Measurements from ENCODE around the gene RAB31. TPM values are rescaled to one million over a fixed set of nuclear protein-coding genes. Genes with fewer than 3 reads are reported as not detected.

RAB31 gene
- total RNA-seq, 3 donors from 2014 or later: 12.8 to 58.5 (median 27.4) TPM

DNA sequence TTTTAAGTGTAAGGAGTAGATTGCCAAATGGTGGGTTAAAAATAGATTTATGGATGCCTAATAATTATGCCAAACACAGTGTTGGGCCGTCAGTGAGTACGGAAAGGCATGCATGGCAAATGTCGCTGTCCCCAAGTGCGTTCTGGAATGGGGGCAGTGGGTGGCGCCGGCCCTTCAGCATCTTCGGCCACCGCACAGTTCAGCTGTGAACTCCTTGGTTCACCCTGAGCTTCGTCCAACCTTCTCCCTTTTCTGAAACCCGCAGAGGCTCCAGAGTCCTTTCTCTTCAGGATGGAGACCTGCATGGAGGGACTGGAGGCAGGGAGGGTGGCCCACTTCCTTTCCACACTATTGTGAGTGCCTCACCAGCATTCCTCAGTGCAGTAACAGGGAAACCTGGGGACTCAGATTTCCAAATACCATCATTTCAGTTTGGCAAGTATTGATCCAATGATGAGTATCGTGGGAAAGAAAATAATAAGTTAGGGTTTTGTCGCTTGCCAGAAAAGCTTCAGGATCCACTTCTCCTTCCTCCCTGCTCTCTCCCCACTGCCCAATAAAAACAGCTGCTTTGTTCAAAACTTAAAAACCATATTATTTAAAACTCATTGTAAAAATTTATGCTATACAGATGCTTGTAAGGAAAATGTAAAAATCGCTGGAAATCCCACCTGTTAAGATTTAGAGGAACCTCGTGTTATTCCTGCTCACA lies 103.0 kb downstream of the RAB31 start:
- ATAC-seq (no peak), DNase-seq (no peak)
- Histone ChIP-seq H3K9me3 (no peaks in the 10 kb centered on the region), H3K4me3 (no peak overlapping the region), H3K36me3 (ENCODE audit: low read depth) (no peaks in the 10 kb centered on the region), H3K4me1 (ENCODE audit: low read depth) (no peaks in the 10 kb centered on the region)
- TF ChIP-seq, protein P1, sequence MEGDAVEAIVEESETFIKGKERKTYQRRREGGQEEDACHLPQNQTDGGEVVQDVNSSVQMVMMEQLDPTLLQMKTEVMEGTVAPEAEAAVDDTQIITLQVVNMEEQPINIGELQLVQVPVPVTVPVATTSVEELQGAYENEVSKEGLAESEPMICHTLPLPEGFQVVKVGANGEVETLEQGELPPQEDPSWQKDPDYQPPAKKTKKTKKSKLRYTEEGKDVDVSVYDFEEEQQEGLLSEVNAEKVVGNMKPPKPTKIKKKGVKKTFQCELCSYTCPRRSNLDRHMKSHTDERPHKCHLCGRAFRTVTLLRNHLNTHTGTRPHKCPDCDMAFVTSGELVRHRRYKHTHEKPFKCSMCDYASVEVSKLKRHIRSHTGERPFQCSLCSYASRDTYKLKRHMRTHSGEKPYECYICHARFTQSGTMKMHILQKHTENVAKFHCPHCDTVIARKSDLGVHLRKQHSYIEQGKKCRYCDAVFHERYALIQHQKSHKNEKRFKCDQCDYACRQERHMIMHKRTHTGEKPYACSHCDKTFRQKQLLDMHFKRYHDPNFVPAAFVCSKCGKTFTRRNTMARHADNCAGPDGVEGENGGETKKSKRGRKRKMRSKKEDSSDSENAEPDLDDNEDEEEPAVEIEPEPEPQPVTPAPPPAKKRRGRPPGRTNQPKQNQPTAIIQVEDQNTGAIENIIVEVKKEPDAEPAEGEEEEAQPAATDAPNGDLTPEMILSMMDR (IDR thresholded peaks at IDR 0.05): no peak
- intact Hi-C loops (cut with DNase I, micrococcal nuclease): no loop called here

DNA sequence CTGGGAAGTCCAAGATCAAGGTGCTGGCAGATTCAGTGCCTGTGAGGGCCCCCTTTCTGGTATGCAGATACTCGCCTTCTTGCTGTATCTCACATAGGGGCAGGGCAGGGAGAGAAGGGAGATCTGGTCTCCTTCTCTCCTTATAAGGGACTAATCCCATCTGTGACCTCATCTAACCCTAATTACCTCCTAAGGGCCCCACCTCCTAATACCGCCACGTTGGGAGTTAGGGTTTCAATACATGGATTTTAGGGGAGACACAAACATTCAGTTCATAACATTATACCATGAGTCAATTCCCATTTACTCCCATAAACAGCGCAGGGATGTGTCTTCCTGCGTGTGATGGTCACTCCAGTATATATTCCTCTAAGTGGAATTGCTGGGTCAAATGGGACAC lies 103.9 kb downstream of the RAB31 start:
- intact Hi-C loops (cut with DNase I, micrococcal nuclease): no loop called here

DNA sequence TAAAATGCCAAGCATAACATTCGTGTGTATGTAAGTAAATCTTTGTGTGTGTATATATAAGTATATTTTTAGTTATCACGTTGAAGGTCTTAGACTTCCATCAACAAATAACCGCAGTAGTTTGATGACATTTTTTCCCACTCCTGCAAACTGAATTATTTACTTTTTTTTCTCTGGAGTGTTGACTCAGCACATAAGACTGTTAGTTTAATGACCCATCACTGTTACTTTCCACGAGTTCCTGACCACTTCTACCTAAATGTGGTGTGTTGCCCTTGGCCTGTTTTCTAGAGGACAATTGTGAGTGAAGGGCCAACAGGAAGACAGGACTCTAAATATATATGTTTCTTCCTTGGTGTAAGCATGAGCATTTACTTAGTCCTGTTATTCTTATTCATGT lies 106.3 kb downstream of the RAB31 start:
- intact Hi-C loops (cut with DNase I, micrococcal nuclease): no loop called here
- Histone ChIP-seq H3K36me3 (ENCODE audit: low read depth) (no peaks in the 10 kb centered on the region), H3K4me3 (no peak overlapping the region), H3K9me3 (no peaks in the 10 kb centered on the region), H3K4me1 (ENCODE audit: low read depth) (no peaks in the 10 kb centered on the region)
- DNase-seq: no peak
- TF ChIP-seq, protein P1 (IDR thresholded peaks at IDR 0.05): no peak
- ATAC-seq: no peak

More for the DNA sequence above, 103.9 kb downstream of the RAB31 start:
- H3K4me1 ChIP-seq (ENCODE audit: low read depth): no peaks in the 10 kb centered on the region
- no peak for ATAC-seq
- TF ChIP-seq, protein P1 (IDR thresholded peaks at IDR 0.05): no peak
- H3K36me3 ChIP-seq (ENCODE audit: low read depth): no peaks in the 10 kb centered on the region
- no peak for DNase-seq
- H3K9me3 ChIP-seq: no peaks in the 10 kb centered on the region
- no peak overlapping the region for H3K4me3 ChIP-seq

DNA sequence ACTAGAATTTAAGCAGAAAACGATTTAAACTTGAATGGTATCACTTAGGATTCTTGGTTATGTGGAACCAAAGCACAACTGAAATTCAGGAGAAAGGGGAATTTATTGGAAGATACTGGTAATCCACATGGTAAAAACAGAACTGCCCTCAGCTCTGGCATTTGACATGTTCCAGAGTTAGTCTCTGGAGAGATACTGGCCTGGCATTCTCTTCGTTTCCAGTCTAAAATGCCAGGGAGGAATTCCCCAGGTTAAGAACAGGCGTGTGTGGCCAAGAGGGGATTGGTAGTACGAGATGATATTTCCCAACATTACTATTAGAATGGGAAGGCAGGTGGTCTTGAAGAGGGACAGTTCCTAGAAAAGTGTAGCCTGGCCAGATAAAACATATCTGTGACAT lies 109.2 kb downstream of the RAB31 start:
- intact Hi-C loops (cut with DNase I, micrococcal nuclease): no loop called here
- no peak overlapping the region for H3K4me3 ChIP-seq
- no peak for ATAC-seq
- TF ChIP-seq, protein P1 (IDR thresholded peaks at IDR 0.05): no peak
- H3K36me3 ChIP-seq (ENCODE audit: low read depth): no peaks in the 10 kb centered on the region
- no peak for DNase-seq
- no peaks in the 10 kb centered on the region for H3K4me1 ChIP-seq (ENCODE audit: low read depth)
- no peaks in the 10 kb centered on the region for H3K9me3 ChIP-seq

DNA sequence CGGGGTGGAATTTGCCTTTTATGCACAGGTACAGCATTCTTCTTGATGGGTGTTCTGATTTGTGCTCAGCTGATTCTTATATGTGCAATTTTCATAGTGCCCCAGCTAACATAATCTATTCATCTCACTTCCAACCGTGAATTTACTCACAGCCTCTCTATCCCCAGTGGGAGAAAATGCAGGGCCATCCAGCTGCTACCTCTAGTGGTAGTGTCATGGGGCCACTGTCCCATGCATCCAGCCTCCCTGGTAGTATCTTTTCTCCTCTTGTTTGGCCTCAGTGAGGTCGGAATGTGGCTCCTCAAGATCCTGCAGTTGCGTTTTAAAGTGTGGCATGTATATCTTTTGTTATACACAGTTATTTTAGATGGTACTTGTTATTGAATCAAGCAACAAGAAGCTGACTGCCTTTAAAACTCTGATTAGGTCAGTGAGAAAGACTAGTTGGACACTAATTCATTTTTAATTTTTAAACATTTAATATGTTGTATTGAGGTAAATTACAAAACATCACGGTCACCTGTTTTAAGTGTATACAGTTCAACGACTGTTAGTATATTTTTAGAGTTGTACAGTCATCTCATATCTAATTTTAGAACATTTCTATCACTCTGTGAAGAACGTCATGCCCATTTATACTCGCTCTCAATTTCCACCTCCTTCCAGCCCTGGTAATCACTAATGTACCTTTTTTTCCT lies 109.8 kb downstream of the RAB31 start:
- Histone ChIP-seq H3K4me1 (ENCODE audit: low read depth) (no peaks in the 10 kb centered on the region), H3K36me3 (ENCODE audit: low read depth) (no peaks in the 10 kb centered on the region), H3K4me3 (no peak overlapping the region), H3K9me3 (no peaks in the 10 kb centered on the region)
- ATAC-seq (no peak), DNase-seq (no peak)
- TF ChIP-seq, protein P1 (IDR thresholded peaks at IDR 0.05): no peak
- intact Hi-C loops (cut with DNase I, micrococcal nuclease): no loop called here

Data from mucosa of descending colon (tissue), 3 donors.